Measurements from ENCODE around the gene ARHGAP24.

DNA sequence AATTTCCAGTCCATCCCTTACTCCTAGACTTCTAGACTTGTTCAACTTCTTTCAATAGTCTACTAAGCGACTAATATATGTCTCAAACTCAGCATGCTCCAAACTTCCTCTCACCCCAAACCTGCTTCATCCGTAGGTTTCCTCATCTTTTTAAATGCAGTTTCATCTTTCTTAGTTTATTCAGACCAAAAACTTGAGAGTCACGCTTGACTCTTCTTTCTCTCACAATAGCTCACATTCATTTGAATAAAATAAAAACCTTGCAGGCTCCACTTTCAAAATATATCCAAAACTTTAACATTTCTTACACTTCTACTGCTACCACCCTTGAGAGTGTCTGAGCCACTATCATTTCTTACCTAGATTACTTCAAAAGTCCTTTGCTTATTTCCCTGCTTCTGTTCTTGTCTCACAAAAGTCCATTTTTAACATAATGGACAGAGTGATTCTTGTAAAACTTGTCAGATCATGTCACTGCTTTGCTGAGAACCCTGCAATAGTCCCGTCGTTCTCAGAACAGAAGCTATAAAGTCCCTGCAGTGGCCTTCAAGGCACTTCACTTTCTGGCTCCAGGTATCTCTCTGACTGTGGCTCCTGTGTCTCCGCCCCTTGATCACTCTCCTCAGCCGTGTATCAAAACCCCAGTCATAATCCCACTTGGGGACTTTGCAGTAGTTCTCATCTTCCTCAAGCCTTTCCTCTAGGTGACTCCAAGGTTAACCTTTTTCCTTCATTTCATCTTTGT, 167.6 kb downstream of the ARHGAP24 start:
- TF ChIP-seq, protein P1, sequence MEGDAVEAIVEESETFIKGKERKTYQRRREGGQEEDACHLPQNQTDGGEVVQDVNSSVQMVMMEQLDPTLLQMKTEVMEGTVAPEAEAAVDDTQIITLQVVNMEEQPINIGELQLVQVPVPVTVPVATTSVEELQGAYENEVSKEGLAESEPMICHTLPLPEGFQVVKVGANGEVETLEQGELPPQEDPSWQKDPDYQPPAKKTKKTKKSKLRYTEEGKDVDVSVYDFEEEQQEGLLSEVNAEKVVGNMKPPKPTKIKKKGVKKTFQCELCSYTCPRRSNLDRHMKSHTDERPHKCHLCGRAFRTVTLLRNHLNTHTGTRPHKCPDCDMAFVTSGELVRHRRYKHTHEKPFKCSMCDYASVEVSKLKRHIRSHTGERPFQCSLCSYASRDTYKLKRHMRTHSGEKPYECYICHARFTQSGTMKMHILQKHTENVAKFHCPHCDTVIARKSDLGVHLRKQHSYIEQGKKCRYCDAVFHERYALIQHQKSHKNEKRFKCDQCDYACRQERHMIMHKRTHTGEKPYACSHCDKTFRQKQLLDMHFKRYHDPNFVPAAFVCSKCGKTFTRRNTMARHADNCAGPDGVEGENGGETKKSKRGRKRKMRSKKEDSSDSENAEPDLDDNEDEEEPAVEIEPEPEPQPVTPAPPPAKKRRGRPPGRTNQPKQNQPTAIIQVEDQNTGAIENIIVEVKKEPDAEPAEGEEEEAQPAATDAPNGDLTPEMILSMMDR (IDR thresholded peaks at IDR 0.05; ENCODE audit: insufficient read depth, low read length, poor library complexity, severe bottlenecking), result no peak
- TF ChIP-seq EZH2phosphoT487 (conservative IDR thresholded peaks at IDR 0.05; ENCODE audit: low read length), result no peak
